ENCODE measurements around the gene TMEM179. TPM values are rescaled to one million over a fixed set of nuclear protein-coding genes. Genes with fewer than 3 reads are reported as not detected.
"Not testable (repeated sequence)": the region's sequence is repeated elsewhere in the genome, so short reads cannot be mapped to it uniquely, and the experiment has no call there.

The TMEM179 gene
- total and polyA plus RNA-seq, 2 of the 13 experiments (the other 11 are each of a cell fraction or from before 2014, with no cell fraction given): not detected

- ATAC-seq; H3K4me3 ChIP-seq (replicated peaks in 1 of 3; ENCODE audit: insufficient read depth in 1 of 3, low read depth in 2 of 3, low read length in 3 of 3); H2AFZ ChIP-seq (ENCODE audit: low read length); DNase-seq (ENCODE audit: low spot score); BruUV-seq (replicated peaks); H3K79me2 ChIP-seq (ENCODE audit: insufficient read depth, low read length); H4K20me1 ChIP-seq (ENCODE audit: insufficient read depth, low read length); H3K36me3 ChIP-seq (replicated peaks in 1 of 2; ENCODE audit: control insufficient read depth in 1 of 2, insufficient read depth in 2 of 2, low read length in 2 of 2); H3K27ac ChIP-seq (ENCODE audit: extremely low read length, insufficient read depth, low read length); FAIRE-seq; H3K9ac ChIP-seq (ENCODE audit: insufficient read depth, low read depth, low read length): not testable (repeated sequence)
- intact Hi-C loops (cut with micrococcal nuclease; ENCODE audit: unreplicated experiment) (loop anchor here (5.0 kb wide), 1 partner anchor 34 kb away; the partner anchor contains the start of gene INF2), in situ Hi-C loops (cut with HindIII; ENCODE audit: extremely low pct_ligation_motif_present, low pct_unique_long_range_greater_than_20kb) (loop anchor here (5.0 to 10.0 kb wide), 2 partner anchors 54 to 171 kb away; no protein-coding TSS in a partner anchor)
- Histone ChIP-seq H3K27me3 (ENCODE audit: control insufficient read depth in 1 of 2, insufficient read depth in 2 of 2, low read length in 2 of 2) (peaks cover 11 to 26% of the 10 kb centered on the region in 2 experiments; a peak in 4 of 5 replicates), H3K4me2 (ENCODE audit: low read depth, low read length) (0 out of 2 replicates have a peak overlapping the region, but pooled peaks have one; percentile 28), H3K4me1 (ENCODE audit: insufficient read depth, low read length) (peaks cover 42% of the 10 kb centered on the region), H3K9me3 (ENCODE audit: low read length) (peaks cover 16% of the 10 kb centered on the region)
- WGBS (ENCODE audit: low lambda C conversion rate): 94% methylated on average over 41 of the region's 52 CpGs
- TF ChIP-seq JUNB (CRISPR knock-in tag; IDR thresholded peaks at IDR 0.05; ENCODE audit: borderline replicate concordance): 0 out of 2 replicates have a peak, but pooled peaks have one; percentile 6
- POLR2A ChIA-PET: interaction anchor here (0.7 to 2.9 kb wide), 3 partner anchors 12 to 35 kb away, joined by 3 to 15 read pairs (median 3); no protein-coding TSS in a partner anchor
- CTCF ChIA-PET (ENCODE audit: low intra/inter-chr PET ratio, low total read pairs): interaction anchor here (1.4 kb wide), 1 partner anchor 55 kb away, joined by 3 read pairs; no protein-coding TSS in a partner anchor
Observed at GRCh38 chr14:104653130-104653920, 48.8 kb upstream of the TMEM179 start.

GRCh38 chr14:104652386-104652785, 47.8 kb upstream of the TMEM179 start:
- Histone ChIP-seq H3K9ac (ENCODE audit: insufficient read depth, low read depth, low read length) (no peak overlapping the region), H4K20me1 (ENCODE audit: insufficient read depth, low read length) (no peaks in the 10 kb centered on the region), H3K4me2 (ENCODE audit: low read depth, low read length) (no peak overlapping the region), H3K9me3 (ENCODE audit: low read length) (peaks cover 16% of the 10 kb centered on the region), H3K27ac (ENCODE audit: extremely low read length, insufficient read depth, low read length) (no peak overlapping the region), H3K36me3 (replicated peaks in 1 of 2; ENCODE audit: control insufficient read depth in 1 of 2, insufficient read depth in 2 of 2, low read length in 2 of 2) (no peaks in the 10 kb centered on the region), H3K27me3 (ENCODE audit: control insufficient read depth in 1 of 2, insufficient read depth in 2 of 2, low read length in 2 of 2) (peaks cover 9 to 21% of the 10 kb centered on the region in 2 experiments; a peak in 4 of 5 replicates), H2AFZ (ENCODE audit: low read length) (no peak overlapping the region), H3K79me2 (ENCODE audit: insufficient read depth, low read length) (no peaks in the 10 kb centered on the region), H3K4me3 (replicated peaks in 1 of 3; ENCODE audit: insufficient read depth in 1 of 3, low read depth in 2 of 3, low read length in 3 of 3) (no peak overlapping the region), H3K4me1 (ENCODE audit: insufficient read depth, low read length) (peaks cover 42% of the 10 kb centered on the region)
- ChIA-PET CTCF (ENCODE audit: low intra/inter-chr PET ratio, low total read pairs) (no interaction called here), POLR2A (interaction anchor here (2.2 kb wide), 1 partner anchor 13 kb away, joined by 9 read pairs; no protein-coding TSS in a partner anchor)
- DNase-seq (ENCODE audit: low spot score): no peak
- intact Hi-C loops (cut with micrococcal nuclease; ENCODE audit: unreplicated experiment): loop anchor here (5.0 kb wide), 1 partner anchor 35 kb away; the partner anchor contains the start of gene INF2
- 60% methylated on average over 4 of the region's 9 CpGs for WGBS (ENCODE audit: low lambda C conversion rate)
- TF ChIP-seq CEBPB (IDR thresholded peaks at IDR 0.05; ENCODE audit: borderline replicate concordance, low read depth, low read length): peak; percentile 38; the same call in 1 of the 2 replicates
- TF ChIP-seq ZBTB44 (CRISPR knock-in tag; IDR thresholded peaks at IDR 0.05): no peak
- FAIRE-seq: no peak
- no peak for ATAC-seq
- BruUV-seq (replicated peaks): no TSS peak
- in situ Hi-C loops (cut with HindIII; ENCODE audit: extremely low pct_ligation_motif_present, low pct_unique_long_range_greater_than_20kb): loop anchor here (5.0 to 10.0 kb wide), 2 partner anchors 55 to 172 kb away; no protein-coding TSS in a partner anchor

All from HepG2 (cell line).